Measurements from ENCODE around the gene TAF1D.
"Not testable (repeated sequence)": the region's sequence is repeated elsewhere in the genome, so short reads cannot be mapped to it uniquely, and the experiment has no call there.

The TAF1D gene, protein sequence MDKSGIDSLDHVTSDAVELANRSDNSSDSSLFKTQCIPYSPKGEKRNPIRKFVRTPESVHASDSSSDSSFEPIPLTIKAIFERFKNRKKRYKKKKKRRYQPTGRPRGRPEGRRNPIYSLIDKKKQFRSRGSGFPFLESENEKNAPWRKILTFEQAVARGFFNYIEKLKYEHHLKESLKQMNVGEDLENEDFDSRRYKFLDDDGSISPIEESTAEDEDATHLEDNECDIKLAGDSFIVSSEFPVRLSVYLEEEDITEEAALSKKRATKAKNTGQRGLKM

DNA sequence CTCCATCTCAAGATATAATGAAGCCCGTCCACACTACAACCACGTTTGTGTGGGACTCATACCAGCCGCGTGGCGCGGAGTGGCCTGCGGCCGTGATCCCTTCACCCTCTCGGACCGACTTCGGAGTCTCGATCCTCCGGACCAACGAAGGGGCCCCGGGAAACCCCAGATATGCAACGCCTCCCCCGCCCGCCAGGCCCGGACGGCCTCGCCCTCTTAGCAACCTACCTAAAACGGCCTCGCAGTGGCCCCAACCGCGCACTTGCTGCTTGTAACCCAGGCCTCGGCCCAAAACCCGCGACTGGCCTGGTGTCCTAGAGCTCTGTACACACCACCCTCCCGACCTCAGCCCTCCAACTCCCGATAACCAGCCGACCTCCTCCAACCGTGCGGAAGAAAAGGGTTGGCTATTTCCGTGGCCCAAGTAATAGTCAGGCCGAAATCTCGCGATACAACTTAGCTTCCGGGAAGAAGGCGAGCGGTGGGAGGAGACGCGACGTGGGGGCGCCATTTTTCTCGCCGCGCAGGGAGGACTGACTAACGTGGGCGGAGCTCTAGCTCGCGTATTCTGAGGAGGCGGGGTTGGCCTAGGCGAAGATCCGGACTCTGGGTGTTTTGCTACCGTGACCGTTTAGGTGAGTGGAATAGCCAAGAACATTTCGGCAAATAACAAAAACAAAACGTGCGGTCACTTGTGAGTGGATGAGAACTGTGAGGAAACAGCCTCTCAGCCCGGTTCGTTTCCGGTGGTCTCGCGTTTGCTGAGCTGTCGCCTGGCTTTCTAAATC lies at the start of gene TAF1D, which contains the start of gene C11orf54:
Gene TAF1D (minus strand): TSS at position 402 of the 788 bp plus-strand sequence. CDS start 2,191 bp downstream, outside the sequence.
Gene C11orf54 (plus strand): TSS at position 579 of the 788 bp plus-strand sequence. CDS start 5,722 bp downstream, outside the sequence.
- H3K9me3 Mint-ChIP-seq, result no peaks in the 10 kb centered on the region
- H3K36me3 Mint-ChIP-seq (ENCODE audit: insufficient read depth), result peaks cover 51% of the 10 kb centered on the region

DNA sequence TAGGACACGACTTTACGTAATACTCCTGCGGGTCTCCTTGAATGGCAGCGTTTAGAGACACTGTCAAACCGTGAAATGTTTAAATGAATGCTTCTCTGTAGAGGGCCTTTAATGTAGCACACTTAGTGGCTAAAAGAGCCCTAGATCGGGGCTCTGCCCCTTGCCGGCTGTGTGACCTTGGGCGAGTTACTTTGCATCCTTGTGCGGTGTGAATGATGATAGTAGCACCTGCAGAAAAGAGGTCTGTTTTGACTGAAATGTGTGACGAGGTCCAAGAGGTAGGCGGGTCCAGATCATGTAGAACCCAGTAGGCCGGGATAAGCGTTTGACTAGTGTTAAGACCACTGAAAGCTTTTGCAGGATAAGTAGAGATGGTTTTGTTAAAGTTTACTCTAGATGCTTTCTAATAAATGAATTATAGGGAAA lies 43.7 kb upstream of the TAF1D start:
- Mint-ChIP-seq H3K4me1 (peaks cover 41% of the 10 kb centered on the region), H3K4me3 (peak overlapping the region; percentile 90), H3K9me3 (no peaks in the 10 kb centered on the region), H3K27ac (ENCODE audit: low read depth) (peak overlapping the region; percentile 94), H3K27me3 (no peaks in the 10 kb centered on the region), H3K36me3 (ENCODE audit: insufficient read depth) (peaks cover 35% of the 10 kb centered on the region)
- ATAC-seq (replicated peaks; ENCODE audit: extremely low read depth, poor library complexity, severe bottlenecking) (no peak), DNase-seq (ENCODE audit: low spot score in 2 of 2) (no peak)

More for the DNA sequence above, at the start of gene TAF1D, which contains the start of gene C11orf54:
- H3K4me3 Mint-ChIP-seq, result peak within 1 kb of the TSS; percentile 100
- ATAC-seq (replicated peaks; ENCODE audit: extremely low read depth, poor library complexity, severe bottlenecking) (peak; percentile 92), DNase-seq (ENCODE audit: low spot score in 2 of 2) (peak; percentile 93 to 94)
- no peaks in the 10 kb centered on the region for H3K27me3 Mint-ChIP-seq
- H3K4me1 Mint-ChIP-seq, result peaks cover 67% of the 10 kb centered on the region
- peak within 1 kb of the TSS; percentile 99 for H3K27ac Mint-ChIP-seq (ENCODE audit: low read depth)

DNA sequence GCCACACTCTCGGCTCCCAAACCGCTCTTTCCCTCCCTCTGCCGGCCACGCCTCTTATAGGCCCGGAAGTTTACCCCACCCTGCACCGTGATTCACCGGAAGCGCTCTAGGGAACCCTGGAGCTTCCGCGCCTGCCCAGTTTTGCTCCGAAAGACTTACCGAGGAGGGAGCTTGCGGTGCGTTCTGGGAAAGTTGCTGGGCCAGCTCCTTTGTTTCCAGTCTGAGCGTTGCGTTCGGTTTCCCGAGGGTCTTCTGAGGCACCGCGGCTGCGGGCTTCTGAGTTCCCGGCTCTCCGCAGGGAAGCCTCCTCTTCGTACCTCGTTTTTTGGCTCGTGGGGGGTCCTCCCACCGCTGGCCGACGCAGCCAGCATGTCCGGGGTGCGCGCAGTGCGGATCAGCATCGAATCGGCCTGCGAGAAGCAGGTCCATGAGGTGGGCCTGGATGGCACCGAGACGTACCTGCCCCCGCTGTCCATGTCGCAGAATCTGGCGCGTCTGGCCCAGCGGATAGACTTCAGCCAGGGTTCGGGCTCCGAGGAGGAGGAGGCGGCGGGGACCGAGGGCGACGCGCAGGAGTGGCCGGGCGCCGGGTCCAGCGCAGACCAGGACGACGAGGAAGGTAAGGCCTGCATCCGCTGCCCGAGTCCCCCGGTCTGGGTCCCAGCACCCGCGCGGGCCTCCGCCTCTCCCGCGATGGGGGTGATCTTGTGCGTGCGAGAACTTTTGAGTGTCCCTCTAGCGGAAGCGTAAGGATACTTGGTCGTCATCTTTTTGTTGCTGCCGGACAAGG lies 43.0 kb upstream of the TAF1D start, which contains the start of gene MED17:
Gene MED17 (plus strand): TSS at position 138 of the 790 bp plus-strand sequence. CDS start 232 bp downstream, at position 370.
- peak within 1 kb of the TSS; percentile 90 for H3K4me3 Mint-ChIP-seq
- no peaks in the 10 kb centered on the region for H3K27me3 Mint-ChIP-seq
- H3K9me3 Mint-ChIP-seq, result no peaks in the 10 kb centered on the region
- H3K4me1 Mint-ChIP-seq, result peaks cover 41% of the 10 kb centered on the region
- peaks cover 29% of the 10 kb centered on the region for H3K36me3 Mint-ChIP-seq (ENCODE audit: insufficient read depth)
- DNase-seq (ENCODE audit: low spot score in 2 of 2) (peak; percentile 63 to 66), ATAC-seq (replicated peaks; ENCODE audit: extremely low read depth, poor library complexity, severe bottlenecking) (peak; percentile 97)
- peak within 1 kb of the TSS; percentile 94 for H3K27ac Mint-ChIP-seq (ENCODE audit: low read depth)

DNA sequence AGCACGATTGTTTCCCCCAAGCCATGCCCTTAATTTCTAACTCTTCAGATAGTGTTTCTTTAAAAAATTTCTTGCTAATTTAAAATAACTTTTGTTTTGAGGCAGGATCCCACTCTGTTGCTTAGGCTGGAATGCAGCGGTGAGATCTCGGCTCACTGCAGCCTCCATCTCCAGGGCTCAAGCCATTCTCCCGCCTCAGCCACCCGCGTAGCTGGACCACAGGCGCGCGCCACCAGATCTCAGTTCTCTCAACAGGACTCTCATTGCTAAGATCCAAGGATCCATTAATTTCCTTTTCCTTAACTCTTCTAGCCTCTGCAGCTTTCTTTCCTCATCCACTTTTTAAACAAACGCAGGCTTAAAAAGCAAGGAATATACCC lies 42.5 kb upstream of the TAF1D start:
- peak; percentile 2 for ATAC-seq (replicated peaks; ENCODE audit: extremely low read depth, poor library complexity, severe bottlenecking)
- H3K27me3 Mint-ChIP-seq, result no peaks in the 10 kb centered on the region
- peak overlapping the region; percentile 90 for H3K4me3 Mint-ChIP-seq
- no peaks in the 10 kb centered on the region for H3K9me3 Mint-ChIP-seq
- H3K4me1 Mint-ChIP-seq, result peaks cover 41% of the 10 kb centered on the region
- no peak for DNase-seq (ENCODE audit: low spot score in 2 of 2)
- peak overlapping the region; percentile 94 for H3K27ac Mint-ChIP-seq (ENCODE audit: low read depth)
- H3K36me3 Mint-ChIP-seq (ENCODE audit: insufficient read depth), result peaks cover 26% of the 10 kb centered on the region

DNA sequence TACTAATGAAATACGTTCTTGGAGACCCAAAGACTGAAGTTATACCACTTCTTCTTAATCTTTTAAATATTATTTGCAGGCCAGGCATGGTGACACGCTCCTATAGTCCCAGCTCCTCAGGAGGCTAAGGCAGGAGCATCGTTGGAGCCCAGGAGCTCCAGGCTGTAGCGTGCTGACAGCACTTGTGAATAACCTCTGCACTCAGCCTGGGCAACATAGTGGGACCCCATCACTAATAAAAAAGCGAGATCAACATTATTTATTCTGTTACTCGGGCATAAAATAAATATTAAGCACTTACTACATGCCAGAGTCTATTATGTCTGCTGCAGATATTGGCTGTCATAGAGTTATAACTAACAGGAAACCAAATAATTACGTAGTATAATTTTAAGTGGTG lies 42.1 kb upstream of the TAF1D start:
- no peaks in the 10 kb centered on the region for H3K9me3 Mint-ChIP-seq
- no peaks in the 10 kb centered on the region for H3K27me3 Mint-ChIP-seq
- H3K27ac Mint-ChIP-seq (ENCODE audit: low read depth), result peak overlapping the region; percentile 94
- no peak for DNase-seq (ENCODE audit: low spot score in 2 of 2)
- ATAC-seq (replicated peaks; ENCODE audit: extremely low read depth, poor library complexity, severe bottlenecking), result no peak
- H3K4me1 Mint-ChIP-seq, result peaks cover 41% of the 10 kb centered on the region
- peaks cover 23% of the 10 kb centered on the region for H3K36me3 Mint-ChIP-seq (ENCODE audit: insufficient read depth)
- H3K4me3 Mint-ChIP-seq, result peak overlapping the region; percentile 90

DNA sequence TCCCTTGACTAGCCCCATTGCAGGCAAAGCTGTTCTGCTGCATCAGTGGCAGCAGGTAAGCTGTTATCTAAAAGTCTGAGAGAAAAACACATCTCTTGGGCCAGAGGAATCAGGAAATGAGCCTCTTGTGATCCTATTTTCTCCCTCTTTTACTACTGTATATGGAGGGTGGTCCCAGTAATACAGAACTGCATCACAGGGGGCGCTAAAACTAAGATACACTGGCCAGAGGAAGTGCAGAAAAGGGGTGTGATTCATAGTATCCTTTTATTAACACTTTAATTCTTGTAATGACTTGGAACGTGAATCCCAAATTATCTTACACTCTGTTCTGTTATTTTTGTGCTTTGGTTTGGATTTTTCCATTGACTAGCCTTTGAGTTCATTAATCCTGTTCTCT lies 34.0 kb upstream of the TAF1D start:
- H3K27me3 Mint-ChIP-seq, result no peaks in the 10 kb centered on the region
- H3K36me3 Mint-ChIP-seq (ENCODE audit: insufficient read depth), result peaks cover 2% of the 10 kb centered on the region
- no peak overlapping the region for H3K4me3 Mint-ChIP-seq
- H3K4me1 Mint-ChIP-seq, result no peaks in the 10 kb centered on the region
- no peak overlapping the region for H3K27ac Mint-ChIP-seq (ENCODE audit: low read depth)
- no peak for ATAC-seq (replicated peaks; ENCODE audit: extremely low read depth, poor library complexity, severe bottlenecking)
- no peaks in the 10 kb centered on the region for H3K9me3 Mint-ChIP-seq
- DNase-seq (ENCODE audit: low spot score in 2 of 2), result no peak

DNA sequence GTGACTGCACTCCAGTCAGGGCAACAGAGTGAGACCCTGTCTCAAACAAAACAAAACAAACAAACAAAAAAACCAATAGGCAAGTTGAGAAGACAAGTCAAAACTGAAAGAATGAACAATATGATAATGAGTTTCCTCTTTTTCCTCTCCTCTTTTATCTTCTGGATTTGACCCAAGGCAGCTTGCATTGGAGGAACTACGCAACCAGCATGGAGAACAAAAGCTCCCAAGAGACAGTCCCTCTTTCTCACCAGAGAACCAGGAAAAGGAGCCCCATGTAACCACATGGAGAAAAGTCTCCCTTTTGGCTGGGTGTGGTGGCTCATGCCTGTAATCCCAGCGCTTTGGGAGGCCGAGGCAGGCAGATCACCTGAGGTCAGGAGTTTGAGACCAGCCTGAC lies 33.3 kb upstream of the TAF1D start:
- not testable (repeated sequence) for H3K27me3 Mint-ChIP-seq; H3K4me3 Mint-ChIP-seq; H3K4me1 Mint-ChIP-seq; H3K36me3 Mint-ChIP-seq (ENCODE audit: insufficient read depth); ATAC-seq (replicated peaks; ENCODE audit: extremely low read depth, poor library complexity, severe bottlenecking); DNase-seq (ENCODE audit: low spot score in 2 of 2); H3K27ac Mint-ChIP-seq (ENCODE audit: low read depth); H3K9me3 Mint-ChIP-seq

DNA sequence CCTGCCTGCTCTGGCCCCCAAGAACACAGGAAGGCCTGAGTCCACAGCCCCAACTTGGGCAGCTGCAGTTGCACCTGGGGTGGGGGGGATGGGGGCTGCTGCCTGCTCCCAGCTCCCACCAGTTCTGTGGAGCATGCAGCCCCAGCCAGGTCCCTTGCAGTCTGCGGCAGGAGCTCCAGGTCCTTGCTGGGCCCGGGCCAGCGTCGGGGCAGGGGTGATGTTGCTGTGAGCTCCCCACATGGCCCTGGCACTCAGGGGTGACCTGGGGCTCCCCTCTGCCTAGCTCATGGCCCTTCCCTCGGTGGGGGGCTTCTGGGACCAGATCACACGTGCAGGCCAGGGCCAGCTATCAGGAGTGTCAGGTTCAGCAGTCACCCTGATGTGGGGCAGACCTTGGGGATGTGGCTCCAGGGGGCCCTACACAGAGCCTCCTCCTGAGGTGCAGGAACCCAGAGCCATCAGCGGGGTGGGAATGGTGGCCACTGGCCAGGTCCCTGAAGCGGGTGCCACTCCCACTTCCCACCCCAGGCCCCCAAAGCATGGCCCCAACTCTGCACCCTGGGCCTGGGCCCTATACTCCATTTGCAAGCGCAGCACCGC lies 32.4 kb upstream of the TAF1D start:
- H3K4me1 Mint-ChIP-seq, result no peaks in the 10 kb centered on the region
- H3K36me3 Mint-ChIP-seq (ENCODE audit: insufficient read depth), result peaks cover 2% of the 10 kb centered on the region
- H3K27me3 Mint-ChIP-seq, result no peaks in the 10 kb centered on the region
- H3K9me3 Mint-ChIP-seq, result no peaks in the 10 kb centered on the region
- no peak overlapping the region for H3K27ac Mint-ChIP-seq (ENCODE audit: low read depth)
- DNase-seq (ENCODE audit: low spot score in 2 of 2) (no peak), ATAC-seq (replicated peaks; ENCODE audit: extremely low read depth, poor library complexity, severe bottlenecking) (no peak)
- H3K4me3 Mint-ChIP-seq, result no peak overlapping the region

DNA sequence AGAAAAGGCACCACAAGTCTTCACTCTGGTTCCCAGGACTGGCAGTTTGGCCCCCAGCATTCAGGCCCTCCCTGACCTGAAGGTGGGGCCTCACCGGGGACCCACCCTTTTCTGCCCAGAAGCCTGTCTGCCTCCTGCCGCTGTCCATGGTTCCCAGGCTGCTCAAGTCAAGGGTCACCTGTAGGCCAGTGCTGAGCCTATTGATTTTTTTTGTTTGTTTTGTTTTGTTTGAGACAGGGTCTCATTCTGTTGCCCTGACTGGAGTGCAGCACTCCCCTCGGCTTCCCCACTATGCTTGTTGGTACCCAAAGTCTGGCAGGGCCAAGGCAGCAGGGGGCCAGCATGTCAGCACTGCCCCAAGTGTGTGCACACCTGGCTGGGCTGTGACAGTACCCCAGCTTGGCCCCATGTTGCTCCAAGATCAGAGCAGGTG lies 31.8 kb upstream of the TAF1D start:
- H3K27ac Mint-ChIP-seq (ENCODE audit: low read depth), result no peak overlapping the region
- H3K27me3 Mint-ChIP-seq, result no peaks in the 10 kb centered on the region
- no peak for ATAC-seq (replicated peaks; ENCODE audit: extremely low read depth, poor library complexity, severe bottlenecking)
- peaks cover 2% of the 10 kb centered on the region for H3K36me3 Mint-ChIP-seq (ENCODE audit: insufficient read depth)
- no peak for DNase-seq (ENCODE audit: low spot score in 2 of 2)
- no peak overlapping the region for H3K4me3 Mint-ChIP-seq
- H3K9me3 Mint-ChIP-seq, result no peaks in the 10 kb centered on the region
- no peaks in the 10 kb centered on the region for H3K4me1 Mint-ChIP-seq

DNA sequence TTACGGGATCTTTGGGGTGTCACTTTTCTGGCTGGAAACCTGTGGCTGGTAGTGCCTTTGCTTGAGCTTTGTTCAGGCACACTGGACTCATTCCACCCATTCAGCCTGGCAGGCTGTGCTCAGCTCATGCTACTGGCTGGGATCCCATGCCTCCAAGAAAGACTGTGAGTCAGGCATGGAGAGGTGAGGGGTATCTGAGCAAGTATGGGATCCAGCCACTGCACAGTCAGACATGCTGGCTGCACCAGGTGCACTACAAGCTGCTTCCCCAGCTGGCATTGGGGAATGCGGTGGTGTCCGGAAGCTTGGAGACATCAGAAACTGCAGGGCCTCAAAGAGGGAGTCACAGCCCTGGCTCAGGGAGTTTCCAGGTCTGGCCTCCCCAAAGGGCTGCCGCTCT lies 30.8 kb upstream of the TAF1D start:
- Mint-ChIP-seq H3K9me3 (no peaks in the 10 kb centered on the region), H3K27me3 (no peaks in the 10 kb centered on the region), H3K4me1 (no peaks in the 10 kb centered on the region), H3K27ac (ENCODE audit: low read depth) (no peak overlapping the region), H3K36me3 (ENCODE audit: insufficient read depth) (peaks cover 3% of the 10 kb centered on the region), H3K4me3 (no peak overlapping the region)
- ATAC-seq (replicated peaks; ENCODE audit: extremely low read depth, poor library complexity, severe bottlenecking) (no peak), DNase-seq (ENCODE audit: low spot score in 2 of 2) (no peak)

DNA sequence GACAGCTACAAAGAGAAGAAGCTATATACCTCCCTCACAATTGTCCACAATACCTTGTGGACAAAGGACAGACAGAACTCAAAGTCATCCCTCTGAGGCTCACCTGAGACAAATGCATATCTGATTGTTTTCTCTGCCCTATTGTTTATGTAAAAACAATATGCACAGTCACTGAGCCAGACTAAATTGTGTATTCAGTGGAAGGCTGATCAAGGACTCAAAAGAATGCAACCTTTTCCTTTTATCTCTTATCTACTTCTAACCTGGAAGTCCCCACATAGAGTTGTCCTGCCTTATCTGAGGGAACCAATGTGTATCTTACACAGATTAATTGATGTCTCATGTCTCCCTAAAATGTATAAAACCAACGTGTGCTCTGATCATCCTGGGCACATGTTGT lies 28.9 kb upstream of the TAF1D start:
- ATAC-seq (replicated peaks; ENCODE audit: extremely low read depth, poor library complexity, severe bottlenecking) (no peak), DNase-seq (ENCODE audit: low spot score in 2 of 2) (no peak)
- Mint-ChIP-seq H3K36me3 (ENCODE audit: insufficient read depth) (peaks cover 3% of the 10 kb centered on the region), H3K4me1 (no peaks in the 10 kb centered on the region), H3K27me3 (no peaks in the 10 kb centered on the region), H3K4me3 (no peak overlapping the region), H3K27ac (ENCODE audit: low read depth) (no peak overlapping the region), H3K9me3 (no peaks in the 10 kb centered on the region)

DNA sequence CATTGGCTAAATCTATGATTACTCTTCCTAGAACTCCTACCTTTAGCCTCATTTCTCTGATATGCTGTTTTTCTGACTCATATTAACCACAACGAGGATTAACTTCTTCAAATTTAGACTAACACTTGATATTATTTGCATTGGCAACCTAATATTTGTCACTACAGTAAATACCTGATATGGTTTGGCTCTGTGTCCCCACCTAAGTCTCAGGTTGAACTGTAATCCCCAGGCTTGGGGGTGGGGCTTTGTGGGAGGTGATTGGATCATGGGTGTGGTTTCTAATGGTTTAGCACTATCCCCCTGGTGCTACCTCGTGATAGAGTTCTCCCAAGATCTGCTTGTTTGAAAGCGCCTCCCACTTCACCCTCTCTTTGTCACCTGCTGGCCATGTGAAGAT lies 25.7 kb upstream of the TAF1D start:
- no peak for ATAC-seq (replicated peaks; ENCODE audit: extremely low read depth, poor library complexity, severe bottlenecking)
- H3K4me1 Mint-ChIP-seq, result no peaks in the 10 kb centered on the region
- no peak overlapping the region for H3K4me3 Mint-ChIP-seq
- H3K27me3 Mint-ChIP-seq, result no peaks in the 10 kb centered on the region
- no peak for DNase-seq (ENCODE audit: low spot score in 2 of 2)
- peaks cover 1% of the 10 kb centered on the region for H3K36me3 Mint-ChIP-seq (ENCODE audit: insufficient read depth)
- no peak overlapping the region for H3K27ac Mint-ChIP-seq (ENCODE audit: low read depth)
- H3K9me3 Mint-ChIP-seq, result no peaks in the 10 kb centered on the region

Data from central memory CD8-positive, alpha-beta T cell (primary cell).